CMK (cell line): Measurements from ENCODE around the gene CPEB4.

Experiments
- DNase-seq: peaks from one replicate; pipeline ENCODE4 v3.0.0-alpha.2; 2010; ENCODE audit warnings: low read depth

Gene CPEB4

DNA sequence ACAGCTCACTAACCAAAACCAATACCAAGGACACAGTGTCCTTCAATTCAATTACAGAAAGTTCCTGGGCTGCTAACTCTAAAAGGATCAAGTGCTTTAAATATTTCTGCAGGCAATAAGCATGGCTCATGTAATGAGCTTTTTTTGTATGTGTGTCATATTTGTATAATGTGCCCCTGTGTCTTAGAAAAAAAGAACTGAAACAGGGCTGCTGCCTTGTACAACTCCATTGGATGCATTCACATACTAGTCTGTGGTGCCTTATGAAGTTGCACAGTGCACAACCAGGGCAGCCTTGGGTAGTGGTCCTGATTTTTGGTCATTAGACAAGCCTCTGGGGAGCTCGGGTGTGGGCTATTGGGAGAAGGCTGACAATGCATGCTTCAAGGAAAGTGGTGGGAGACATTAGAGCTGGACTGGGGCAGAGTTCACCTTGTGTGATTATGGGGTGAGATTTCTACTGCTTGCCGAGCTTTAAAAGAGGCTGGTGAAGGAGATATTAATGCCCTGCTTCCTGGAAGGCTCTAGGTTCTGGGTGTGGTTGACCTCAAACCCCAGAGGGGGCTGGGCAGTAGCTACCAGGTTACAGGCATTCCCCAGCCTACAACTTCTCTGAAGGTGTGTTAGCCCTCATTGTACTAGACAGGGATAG, 3.6 kb upstream of the CPEB4 start:
- DNase-seq = no peak

DNA sequence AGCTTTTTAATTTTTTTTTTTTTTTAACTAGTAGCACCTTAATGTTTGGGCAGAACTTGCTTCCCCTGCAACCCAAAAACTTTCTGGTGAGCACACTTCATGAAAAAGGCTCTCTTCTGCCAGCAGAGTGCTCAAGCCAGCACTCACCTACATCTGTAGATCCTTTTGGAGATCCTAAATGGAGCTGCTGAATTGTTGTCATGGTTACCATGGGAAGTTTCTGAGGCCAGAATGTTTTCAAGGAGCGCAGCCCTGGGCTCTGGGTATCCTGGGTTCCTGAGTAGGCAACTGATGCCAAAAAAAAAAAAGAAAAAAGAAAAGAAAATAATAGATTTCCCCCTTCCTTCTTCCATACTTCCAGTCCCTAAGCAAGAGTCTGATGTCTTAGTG, 3.1 kb upstream of the CPEB4 start:
- no peak for DNase-seq

DNA sequence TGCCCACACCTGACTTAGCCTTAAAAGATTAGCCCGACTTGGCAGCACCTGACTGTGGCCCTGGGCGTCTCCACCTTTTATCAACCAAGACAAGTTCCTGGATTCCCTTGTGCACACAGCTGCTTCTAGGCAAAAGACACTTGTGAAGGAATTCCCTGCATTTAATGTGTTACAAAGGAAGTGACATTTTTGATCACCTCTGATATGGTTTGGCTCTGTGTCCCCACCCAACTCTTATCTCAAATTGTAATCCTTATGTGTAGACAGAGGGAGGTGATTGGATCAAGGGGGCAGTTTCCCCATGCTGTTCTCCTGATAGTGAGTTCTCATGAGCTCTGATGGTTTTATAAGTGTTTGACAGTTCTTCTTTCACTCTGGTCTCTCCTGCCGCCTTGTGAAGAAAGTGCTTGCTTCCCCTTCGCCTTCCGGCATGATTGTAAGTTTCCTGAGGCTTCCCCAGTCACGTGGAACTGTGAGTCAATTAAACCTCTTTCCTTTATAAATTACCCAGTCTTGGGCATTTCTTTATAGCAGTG, 2.6 kb upstream of the CPEB4 start:
- DNase-seq = no peak

DNA sequence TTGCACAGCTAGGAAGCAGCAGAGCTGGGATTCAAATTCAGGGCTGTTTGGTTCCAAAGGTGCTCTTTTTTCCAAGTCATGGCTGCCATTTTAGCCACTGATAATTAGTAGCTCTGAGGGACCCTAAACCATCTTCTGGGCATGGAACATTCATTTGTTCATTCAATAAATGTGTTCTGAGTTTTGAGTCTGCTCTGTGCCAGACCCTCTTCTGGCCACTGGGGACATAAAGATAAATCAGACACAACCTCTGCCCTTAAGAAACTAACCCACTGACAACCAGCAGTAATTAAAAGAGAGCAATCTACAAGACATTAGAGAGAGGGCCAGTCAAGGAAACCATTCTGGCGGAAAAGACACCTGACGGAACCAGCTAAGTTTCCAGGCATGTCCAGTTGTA, 2.0 kb upstream of the CPEB4 start:
- DNase-seq = no peak

DNA sequence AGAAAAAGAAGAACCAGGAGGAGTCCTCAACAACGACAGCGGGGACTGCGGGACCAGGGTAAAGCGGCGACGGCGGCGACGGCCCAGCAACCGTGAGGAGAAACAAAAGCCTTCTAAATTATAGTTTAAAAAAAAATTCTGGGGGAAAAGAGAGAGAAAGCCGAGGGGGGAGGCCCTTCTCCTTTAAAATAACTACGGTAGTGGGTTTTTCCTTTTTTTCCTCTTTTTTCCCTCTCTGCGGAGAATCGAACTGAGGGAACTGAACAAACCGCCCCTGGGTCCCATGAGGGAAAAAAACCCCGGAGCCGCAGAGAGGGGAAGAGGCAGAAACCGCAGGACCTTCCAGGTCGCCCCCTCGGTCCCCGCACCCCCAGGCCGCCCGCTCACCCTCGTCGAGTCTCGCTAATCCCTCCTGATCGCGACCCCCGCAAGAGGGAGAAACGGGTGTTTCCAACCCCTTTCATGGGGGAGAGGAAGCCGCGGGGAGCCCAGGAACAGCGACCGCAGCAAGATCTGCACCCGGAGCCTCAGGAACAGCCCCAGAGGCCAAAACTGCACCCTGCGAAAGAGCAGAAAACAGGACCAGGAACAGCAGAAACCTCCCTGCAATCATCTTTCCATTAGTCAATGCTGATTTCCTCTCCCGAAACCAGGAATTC, 453 bp downstream of the CPEB4 start:
- DNase-seq = no peak

DNA sequence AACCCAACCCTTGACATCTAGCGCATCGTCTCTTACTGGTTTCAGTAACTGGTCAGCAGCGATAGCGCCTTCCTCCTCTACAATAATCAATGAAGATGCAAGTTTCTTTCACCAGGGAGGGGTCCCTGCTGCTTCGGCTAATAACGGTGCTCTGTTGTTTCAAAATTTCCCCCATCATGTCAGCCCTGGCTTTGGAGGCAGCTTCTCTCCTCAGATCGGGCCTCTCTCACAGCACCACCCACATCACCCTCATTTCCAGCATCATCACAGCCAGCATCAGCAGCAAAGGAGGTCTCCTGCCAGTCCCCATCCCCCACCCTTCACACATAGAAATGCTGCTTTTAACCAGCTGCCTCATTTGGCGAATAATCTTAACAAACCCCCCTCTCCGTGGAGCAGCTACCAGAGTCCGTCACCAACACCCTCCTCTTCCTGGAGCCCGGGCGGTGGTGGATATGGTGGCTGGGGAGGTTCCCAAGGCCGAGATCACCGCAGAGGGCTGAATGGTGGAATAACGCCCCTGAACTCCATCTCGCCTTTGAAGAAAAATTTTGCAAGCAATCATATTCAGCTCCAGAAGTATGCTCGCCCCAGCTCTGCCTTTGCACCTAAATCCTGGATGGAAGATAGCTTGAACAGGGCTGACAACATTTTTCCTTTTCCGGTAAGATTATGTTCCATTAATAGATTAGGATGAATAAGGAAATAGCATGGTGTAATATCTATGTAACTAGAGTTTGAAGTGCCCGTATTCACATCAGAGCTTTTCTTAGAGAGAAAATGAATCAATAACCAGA, 2.2 kb downstream of the CPEB4 start:
- DNase-seq = no peak

DNA sequence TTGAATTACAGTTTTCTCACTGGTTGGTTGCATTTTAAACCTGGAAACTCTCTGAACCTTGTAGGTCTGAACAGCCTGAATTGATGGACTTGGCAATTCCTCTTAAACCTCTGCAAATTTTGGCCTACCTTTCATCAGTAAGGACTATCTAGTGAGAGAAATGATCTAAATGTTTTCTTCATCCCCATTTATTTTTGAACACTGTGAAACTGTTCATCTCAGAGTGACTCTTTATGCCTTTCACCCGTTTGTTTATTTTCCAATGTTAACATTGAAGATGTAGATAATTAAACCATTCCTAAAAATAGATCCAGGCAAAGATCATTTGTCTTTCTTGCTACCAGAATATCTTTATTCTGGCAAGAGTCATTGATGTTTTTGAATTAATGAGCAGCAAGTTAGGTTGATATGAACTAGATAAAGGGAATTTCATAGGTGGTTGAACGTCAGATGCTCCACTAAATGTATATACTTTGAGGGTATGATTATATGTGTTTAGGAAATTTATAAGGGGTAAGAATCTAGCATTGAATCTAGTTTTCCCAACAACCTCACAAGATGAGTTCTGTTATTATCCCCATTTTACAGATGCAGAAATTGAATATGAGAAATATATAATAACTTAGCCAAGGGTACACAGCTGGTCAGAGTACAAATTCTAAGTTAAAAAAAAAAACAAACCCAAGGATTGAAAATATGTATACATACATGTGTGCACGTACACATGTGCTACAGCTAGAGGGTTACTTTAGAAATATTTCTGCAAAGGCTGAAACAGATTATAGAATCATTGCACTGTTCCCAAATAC, 3.4 kb downstream of the CPEB4 start:
- DNase-seq = no peak

DNA sequence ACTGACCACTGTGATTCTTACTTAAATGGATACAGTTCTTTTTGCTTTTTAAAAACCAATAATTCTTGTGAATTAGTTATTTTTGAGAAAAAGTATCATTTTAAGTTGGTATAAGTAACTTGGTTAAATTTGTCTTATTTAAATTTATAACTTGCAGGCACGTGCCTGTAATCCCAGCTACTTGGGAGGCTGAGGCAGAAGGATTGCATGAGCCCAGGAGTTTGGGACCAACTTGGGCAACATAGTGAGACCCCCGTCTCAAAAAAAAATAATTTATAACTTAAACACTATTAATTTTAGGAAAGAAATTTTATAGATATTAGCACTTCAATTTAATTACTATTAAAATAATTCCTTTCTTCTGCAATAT, 5.0 kb downstream of the CPEB4 start:
- DNase-seq = no peak

DNA sequence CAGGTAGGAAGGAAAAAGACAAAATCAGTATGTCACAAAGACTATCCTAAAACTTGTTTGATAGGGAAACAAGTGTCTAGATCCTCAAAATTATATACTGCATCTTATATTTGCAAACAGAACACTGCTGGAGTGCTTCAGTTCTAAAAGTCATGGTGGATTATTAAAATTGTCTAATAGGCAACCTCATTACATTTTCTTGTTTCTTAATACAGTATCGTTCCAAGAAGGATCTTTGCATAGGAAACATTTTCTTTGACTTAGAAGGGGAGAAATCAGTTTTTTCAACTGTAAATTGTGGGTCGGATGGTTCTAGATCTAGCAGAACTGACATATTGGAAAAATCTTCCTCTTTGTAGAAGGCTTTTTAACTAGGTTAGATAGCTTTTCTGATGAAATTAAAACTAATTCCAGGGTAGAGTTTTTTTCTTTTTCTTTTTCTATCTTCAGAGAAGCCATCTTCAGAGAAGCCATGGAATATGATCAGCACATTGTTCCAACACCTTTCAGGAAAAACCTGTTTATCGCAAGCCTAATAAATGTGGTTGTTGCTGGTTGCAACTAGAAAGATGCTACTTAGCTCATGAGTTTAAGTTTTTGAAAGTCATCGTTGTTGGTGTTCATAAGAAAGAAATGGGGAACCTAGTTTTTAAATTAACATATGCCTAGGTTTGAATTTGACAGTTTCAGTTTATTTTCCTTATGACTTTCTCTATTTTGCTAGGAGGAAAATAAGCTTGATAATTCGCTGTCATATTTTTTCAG, 7.4 kb downstream of the CPEB4 start:
- no peak for DNase-seq

DNA sequence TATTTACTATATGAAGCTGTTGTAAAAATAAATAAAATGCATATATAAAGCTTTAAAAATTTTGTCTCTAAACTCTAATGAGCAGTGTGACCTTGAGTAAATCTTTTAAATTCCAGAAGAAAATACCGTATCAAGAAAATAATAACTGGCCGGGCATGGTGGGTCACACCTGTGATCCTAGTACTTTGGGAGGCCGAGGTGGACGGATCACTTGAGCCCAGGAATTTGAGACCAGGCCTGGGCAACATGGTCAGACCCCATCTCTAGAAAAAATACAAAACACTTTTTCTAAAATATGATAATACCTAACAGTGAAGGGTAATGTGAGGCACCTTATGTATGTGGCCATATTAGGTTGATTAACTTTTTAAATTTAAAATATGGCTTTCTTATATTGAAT, 8.5 kb downstream of the CPEB4 start:
- DNase-seq = no peak

DNA sequence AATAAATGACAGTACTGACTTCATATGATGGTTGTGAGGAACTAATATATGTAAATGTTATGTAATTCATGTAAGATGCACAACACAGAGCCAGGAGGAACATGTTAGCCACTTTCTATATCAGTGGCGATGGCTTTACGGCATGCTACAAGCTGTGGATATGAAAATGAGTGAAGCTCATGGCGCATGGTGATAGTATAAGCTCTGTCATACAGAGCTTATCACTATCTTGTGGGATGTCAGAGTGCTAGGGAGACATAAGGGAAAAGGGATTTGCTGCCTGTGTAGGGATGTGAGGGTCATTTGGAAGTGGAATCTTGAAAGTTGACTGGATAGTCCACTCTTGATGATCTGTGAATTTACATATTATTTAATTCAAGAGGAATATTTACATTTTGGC, 13.6 kb downstream of the CPEB4 start:
- no peak for DNase-seq

DNA sequence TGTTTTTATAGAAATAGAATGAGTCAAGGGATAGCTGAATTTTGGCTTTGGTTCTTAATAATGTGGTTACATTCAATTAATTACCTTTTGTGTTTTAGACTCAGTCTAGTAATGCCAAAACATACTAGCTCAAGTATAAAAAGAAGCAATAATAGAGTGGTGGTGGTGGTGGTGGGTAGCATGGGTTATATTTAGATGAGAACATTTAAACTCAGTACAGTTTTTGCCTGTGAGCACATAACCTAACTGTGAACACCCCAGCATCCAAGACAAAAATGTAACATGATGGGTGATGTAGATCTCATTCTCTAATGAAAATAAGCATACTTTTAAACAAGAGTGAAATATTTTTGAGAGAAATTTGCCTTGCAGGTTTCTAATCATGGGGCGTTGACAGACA, 14.2 kb downstream of the CPEB4 start:
- no peak for DNase-seq

DNA sequence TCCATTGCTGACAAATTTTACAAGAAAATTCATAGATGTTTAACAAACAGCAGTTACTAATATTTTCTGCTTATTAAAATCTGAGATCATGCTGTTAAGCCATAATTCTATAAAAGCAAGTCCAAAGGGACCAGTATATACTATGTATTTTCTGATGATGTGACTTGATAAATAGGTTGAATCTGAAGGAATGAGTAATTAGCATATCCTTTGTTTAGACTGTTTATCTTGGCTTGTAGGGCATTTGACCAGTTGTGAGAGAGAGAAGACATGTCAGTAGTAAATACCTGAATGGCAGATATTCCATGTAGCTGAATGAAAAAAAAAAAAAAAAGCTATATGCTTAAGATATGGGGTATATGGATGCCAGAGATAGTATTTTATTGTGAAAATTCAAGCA, 14.6 kb downstream of the CPEB4 start:
- no peak for DNase-seq

DNA sequence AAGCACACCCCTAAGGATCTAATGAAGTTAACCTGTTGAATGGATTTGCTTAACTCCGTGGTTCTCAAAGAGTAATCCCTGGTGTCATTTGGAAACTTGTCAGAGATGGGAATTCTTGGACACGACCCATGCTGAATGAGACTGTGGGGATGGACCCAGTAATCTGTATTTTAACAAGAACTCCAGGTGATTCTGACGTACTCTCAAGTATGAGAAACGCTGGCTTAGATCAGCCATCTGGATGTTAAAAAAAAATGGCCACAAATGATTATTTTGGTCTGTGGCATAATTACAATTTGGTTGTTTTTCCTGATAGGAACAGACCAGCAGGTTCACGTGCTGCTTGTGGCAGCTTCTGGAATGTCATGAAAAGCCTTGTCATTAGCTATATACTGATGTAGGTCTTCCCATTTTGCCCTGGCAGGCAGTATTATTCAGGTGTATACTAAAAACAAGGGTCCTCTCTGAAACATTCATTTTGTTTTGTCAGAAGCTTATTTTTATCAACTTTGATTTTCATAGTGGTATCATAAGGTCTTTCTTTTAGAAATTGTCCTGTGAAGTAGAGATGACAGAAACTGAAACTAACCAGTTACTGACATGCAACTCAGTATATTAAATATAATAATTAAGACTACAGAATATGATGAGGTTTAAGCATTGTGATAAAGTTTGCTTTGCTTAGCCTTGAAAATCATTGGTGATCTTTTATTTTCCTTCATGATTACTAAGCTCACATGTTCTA, 15.4 kb downstream of the CPEB4 start:
- DNase-seq = no peak

DNA sequence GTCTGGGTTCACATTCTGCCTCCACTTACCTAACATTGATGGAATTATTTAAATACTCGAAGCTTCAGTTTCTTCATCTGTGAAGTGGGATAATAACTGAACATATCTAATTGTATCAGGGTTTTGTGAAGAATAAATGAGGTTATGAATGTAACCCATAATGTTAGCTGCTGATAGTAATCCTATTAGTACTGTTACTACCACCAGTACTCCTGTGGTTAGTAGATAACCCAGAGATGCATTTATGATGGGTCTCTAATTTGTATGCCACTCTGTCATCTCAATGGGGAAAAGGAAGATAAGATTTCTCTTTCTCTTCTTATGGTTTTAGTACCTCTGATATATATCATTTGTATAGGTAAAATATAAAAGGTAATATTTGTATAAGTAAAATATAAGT, 16.0 kb downstream of the CPEB4 start:
- no peak for DNase-seq

DNA sequence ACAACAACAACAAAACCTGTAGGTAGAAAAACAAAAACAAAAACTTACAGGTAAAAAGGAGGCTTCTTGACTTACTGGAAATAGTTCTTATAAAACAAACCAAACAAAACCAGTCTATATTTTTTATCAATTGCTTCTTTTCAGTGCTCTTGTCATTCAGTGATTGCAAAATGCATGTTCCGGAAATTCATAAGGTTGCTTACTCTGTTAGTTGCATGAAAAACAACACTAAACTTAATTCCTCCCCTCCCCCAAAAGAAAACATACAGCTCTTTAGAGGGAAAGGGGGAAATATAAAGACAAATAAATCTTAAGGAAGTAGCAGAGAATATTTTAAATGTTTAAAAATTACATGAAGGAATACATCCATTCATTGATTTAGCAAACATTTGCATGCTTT, 19.1 kb downstream of the CPEB4 start:
- no peak for DNase-seq

DNA sequence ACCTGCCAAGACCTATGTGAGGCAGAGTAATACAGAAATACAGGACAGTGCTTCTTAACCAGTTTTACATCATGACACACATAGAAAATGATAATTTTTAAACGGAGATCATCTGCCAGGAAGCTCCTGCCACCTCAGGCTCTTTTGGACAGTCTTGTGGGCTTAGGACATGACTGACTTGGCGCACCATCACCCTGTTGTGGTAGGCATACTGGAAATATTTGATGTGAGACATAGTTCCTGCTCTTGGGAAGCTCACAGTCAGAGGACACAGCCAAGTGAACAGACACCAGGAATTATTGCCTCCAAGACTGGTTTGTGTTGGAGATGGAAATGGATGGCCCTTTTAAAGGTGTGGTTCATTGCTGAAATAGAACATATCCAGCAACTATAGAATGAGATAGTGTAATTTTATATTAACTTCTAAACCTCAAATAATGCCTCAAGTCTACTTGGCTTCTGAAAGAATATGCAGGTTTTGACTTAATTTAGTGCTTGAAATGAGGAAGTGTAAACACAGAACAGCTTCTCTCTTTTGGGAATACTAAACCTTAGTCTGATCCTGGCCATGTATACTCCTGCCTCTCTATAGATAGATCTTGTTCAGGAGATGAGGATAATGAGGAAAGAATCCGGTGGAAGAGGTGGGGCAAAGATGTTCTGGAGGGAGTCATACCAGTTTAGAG, 19.7 kb downstream of the CPEB4 start:
- DNase-seq = no peak

DNA sequence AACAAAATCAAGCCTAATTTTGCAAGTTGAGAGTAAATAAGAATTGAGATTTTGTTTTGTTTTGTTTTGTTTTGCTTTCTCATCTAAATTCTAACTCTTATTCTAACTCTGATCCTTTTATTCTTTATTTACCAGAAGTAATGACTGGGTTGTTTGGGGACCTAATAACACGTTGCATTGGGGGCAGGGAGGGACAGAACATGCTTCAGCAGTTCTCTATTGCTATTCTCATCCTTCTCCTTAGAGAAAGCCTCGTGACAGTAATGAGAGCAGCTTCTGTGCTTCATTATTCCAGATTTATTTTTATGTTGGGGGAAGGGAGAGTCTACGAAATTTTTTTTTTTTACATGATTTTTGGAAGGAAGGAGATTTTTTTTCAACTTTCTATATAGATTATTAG, 21.1 kb downstream of the CPEB4 start:
- DNase-seq = no peak

DNA sequence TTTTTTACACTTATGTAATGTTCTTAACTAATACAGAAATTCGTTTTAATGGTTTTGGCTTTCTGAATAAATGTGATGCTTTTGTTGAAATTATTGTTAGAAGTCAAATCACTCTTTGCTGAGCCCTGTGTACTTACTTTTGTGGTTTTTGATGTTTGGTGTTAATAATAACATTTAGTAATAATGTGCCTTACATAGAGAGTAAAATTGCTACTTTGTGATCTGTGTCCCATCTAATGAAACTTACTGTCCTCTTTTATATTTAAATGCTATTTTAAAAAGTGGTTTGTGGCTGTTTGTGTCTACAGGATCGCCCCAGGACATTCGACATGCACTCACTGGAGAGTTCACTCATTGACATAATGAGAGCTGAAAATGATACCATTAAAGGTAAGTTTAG, 22.1 kb downstream of the CPEB4 start:
- no peak for DNase-seq

DNA sequence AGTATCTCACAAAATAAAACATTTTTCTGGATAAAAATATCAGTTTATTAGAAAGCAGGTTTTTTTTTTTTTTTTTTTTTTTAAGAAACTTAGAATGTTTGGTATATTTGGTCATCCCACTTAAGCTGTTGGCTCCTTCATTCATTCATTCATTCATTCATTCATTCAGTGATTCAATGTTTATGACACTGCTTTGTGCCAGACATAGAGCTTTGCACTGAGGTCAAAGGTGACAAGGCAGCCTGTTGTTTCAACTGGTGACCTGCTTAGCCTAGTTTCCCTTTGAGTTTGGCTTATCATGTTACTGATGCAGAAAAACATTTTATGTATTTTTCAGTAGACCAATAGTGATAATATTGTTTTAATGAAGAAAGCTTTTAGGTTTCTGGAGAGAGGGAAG, 23.5 kb downstream of the CPEB4 start:
- no peak for DNase-seq
